Pons (tissue), 1 donor: ENCODE data around the gene LAMC3.
"Not testable (repeated sequence)": the region's sequence is repeated elsewhere in the genome, so short reads cannot be mapped to it uniquely, and the experiment has no call there.

Experiments used
- DNase-seq: peaks from one replicate; pipeline ENCODE4 v3.0.0-alpha.2; 2016; ENCODE audit warnings: low spot score

The LAMC3 gene

DNA sequence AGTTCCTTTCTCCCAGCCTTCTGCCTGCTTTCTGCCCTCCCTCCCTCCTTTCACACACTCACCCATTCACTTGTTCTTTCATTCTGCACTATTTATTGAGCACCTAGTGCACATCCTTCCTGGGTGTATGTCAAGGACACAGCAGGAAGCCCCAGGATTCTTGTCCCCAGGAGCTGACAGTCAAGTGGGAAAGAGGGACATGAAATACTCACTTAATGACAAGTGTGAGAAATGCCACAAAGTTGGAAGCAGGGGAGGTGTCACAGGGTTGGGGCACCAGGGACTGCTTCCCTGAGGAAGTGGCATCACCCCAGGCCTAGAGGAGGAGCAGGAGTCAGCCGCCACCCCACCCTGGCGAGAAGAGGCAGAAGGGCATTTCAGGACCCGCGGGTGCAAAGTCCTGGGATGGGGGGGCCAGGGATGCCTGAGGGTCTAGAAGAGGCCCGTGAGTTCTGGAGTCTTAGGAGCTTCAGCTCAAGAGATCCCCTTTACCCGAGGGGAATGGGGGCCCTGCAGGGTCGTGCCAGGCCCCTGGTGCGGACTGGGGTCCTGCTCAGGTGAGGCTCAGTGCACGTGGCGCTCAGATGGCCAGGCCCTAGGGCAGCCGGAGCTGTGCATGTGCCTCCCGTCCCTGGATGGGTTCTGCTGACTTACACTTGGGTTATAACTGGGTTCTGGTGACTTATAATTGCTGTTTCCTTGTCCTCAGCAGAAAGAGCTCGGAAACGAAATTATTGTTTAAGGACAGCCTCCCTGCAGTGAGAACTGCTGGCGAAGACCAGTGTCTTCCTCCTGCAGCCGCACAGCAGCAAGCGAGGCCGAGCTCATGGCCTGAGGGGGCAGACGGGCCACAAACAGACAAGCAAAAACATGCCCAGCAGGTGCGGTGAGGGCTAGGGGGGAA lies 16.9 kb upstream of the LAMC3 start:
- DNase-seq: no peak

DNA sequence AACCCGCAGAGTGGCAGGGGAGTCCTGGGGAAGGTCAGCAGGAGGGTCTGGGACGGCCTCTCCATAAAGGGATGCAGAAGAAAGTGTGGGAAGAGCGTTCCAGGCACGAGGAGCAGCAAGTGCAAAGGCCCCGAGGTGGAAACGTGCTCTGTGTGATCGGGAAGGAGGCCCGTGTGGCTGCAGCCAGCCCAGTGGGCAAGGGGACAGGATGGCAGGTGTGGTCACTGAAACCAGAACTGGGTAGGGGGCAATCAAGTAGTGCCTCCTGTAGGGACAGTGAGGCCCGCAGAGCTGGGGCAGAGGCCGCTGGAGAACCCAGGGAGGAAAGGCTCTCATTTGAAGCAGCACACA lies 16.3 kb upstream of the LAMC3 start:
- DNase-seq: no peak

DNA sequence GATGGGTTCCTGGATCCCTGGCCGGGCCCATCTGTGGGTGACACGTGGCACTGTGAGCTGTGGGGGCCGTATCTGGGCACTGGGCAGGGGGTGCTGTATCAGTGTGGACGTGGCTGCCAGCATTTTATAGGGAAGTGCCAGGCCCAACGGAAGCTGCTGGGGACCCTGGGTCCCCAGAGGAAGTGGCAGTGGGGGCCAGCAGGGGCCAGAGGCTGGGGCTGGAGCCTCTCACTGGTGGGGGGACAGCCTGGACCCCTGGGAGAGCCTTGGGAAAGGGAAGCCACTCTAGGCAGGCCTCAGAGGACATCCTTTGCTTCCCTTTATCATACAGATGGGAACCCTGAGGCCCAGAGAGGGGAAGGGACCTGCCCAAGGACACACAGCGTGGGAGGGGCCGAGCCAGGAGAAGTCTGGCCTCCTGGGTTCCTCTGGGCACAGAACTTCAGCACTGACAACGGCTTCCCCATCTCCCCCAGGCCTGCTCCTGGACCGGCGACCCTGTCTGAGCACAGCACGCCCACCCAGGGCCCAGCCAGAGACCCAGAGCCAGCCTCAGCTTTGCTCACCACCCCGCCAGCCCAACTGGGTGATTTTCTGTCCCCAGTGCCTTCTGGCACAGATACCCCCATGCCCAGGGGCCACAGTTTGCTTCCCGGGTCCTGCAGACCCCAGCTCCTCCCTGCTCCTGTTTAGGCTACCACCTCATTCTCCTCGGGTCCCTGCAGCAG lies 15.5 kb upstream of the LAMC3 start:
- no peak for DNase-seq

DNA sequence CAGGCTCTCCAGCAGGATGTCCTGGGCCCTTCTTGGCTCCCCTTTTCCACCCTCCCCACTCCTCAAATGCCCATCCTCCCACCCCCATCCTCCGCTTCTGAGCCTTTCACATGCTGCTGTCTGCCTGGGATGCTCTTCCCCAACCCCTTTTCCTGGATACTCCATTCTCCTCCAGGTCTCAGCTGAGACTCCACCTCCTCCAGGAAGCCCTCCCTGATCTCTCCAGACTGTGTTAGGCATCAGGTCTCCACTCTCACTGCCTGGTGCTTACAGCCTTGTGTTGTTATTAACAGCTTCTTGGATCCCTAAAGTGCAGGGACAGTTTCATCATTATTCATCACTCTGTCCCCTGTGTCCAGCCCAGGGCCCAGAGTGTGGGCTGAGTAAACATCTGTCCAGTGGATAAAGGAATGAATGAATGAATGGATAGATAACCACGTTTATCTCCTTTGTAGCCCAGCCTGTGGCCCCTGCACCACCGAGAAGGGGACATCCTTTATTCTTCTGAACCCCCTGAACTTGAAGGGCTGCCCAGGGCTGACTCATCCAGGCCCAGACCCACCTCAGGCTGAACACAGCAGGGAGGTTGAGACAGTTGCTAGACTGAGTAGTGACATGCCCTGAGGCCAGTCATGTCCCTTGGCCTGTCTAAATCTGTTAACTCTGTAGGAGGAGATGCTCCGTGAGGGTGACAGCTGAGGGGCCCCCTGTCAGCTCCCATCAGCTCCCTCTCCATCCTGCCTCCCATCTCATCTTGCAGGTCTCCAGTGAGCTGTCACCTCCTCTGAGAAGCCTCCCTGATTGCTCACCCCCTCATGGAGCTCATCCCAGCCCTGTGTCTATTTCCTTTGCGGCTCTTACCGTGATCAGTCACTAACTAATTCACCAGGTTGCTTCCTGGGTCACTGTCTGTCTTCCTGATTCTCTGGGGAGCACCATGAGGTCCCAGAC lies 14.6 kb upstream of the LAMC3 start:
- no peak for DNase-seq

DNA sequence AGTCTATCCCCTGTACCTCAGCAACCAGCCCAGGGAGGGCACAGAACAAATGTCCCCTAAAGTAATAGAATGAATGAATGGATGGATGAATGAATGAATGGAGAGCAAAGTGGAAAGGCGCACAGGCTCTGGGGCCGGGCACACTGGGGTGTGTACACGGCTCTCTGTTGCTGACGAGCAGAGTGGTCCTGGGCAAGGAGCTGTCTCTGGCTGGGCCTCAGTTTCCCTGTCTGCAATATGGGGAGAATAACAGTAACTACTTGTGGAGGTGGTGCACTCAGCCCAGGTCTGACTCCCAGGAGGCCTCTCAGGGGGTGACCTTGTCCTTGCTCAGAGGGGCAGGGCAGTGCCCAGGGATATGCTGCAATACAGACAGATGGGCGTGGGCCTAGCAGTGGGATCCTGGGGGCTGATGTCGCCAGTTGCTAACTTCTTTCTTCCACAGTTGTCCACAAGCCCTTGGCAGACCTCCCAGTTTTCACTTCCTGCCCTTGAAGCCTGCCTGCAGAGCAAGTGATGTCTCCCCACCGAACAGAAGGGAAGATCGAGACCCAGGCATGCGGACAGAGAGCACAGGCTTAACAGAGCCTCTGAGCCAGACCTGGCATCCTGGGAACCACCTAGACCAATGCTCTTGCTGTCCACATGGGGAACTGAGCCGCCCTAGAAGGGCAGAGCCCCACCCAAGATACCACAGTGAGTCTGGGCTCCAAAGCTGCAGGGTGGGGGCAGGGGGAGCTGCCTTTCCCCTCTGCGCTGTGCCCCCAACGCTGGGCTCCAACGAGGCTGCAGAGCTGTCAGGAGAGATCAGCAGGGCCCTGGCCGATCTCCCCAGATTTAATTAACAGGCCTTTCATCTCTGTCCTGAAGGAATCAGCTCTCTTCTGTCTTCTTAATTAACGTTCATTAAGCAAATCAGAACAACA lies 13.6 kb upstream of the LAMC3 start:
- peak; percentile 55 for DNase-seq

DNA sequence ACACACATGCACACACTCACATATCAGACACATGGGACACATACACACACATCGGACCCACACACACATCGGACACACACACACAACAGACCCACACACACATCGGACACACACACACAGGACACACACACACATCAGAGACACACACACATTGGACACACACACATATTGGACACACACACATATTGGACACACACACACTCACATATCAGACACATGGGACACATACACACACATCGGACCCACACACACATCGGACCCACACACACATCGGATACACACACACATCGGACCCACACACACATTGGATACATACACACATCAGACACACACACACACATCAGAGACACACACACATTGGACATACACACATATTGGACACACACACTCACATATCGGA lies 12.8 kb upstream of the LAMC3 start:
- DNase-seq: no peak

DNA sequence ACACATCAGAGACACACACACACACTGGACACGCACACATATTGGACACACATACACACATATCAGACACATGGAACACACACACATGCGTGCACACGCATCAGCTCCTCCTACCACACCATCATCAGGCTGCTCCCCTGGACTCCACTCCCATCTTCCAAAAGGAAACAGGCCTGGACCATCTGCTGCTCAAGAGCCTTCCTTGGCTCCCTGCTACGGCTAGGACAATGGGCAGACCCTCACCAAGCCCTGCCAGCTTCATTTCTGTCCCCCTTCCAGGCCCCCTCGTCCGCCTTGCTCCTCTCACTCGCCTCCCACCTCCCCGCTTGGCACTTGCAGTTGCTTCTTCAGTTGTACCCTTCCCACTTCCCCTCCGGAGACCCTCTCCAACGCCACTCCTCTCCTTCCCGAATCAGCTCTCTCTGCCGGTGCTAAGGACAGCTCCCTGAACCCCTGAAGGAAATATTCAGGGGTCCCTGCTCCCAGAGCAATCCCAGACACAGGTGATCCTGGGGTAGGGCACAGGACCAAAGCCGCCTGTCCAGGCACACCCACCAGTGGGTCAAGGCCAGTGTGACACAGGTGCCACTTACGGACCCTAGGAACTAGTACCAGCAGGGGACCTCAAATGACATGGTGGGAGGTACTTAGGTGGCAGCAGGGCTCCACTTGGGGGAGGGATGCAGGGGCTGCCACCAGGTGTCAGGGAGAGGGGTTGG lies 12.1 kb upstream of the LAMC3 start:
- no peak for DNase-seq

DNA sequence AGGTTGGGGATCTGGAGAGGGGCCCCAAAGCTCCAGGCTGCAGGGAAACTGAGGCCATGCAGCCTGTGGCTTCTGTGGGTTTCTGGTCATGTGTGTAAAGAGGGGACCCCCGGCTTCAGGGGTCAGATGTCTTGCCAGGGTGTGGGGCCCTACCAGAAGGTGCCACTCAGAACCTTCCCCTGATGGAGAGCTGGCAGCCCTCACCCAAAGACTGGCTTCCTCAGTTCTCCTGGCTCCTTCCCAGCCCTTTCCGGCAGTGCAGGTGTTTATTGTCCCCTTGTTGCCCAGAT lies 11.6 kb upstream of the LAMC3 start:
- DNase-seq: no peak

DNA sequence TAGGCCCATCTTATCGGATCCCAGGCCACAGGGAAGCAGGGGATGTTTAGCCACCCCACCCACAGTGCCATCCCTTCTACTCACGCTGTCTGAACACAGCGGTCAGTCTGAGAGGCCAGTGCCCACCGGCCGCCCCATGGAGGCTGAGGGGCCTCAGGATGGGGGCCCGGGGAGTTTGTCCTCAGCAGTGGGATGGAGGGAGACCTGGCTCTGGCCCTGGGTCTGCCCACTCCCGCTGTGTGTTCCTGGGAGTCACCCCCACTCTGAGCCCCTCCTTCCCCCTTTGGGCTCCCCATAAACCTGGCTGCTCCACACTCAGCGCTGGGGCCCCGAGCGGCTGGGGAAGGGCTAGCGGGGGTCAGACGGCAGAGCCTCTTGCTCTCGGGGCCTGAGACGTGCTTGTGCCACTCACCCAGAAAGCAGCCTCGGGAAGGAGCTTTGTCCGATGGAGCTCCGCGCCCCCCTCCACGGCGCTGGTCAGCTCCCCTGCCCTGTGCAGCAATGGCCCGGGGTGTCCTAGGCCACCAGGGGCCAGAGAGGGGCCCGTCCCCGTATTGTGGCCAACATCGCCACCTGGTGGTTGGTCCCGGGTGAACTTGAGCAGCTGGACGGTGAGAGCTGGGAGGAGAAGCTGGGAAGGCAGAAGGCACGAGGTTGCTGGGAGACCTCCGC lies 10.9 kb upstream of the LAMC3 start:
- peak; percentile 59 for DNase-seq

DNA sequence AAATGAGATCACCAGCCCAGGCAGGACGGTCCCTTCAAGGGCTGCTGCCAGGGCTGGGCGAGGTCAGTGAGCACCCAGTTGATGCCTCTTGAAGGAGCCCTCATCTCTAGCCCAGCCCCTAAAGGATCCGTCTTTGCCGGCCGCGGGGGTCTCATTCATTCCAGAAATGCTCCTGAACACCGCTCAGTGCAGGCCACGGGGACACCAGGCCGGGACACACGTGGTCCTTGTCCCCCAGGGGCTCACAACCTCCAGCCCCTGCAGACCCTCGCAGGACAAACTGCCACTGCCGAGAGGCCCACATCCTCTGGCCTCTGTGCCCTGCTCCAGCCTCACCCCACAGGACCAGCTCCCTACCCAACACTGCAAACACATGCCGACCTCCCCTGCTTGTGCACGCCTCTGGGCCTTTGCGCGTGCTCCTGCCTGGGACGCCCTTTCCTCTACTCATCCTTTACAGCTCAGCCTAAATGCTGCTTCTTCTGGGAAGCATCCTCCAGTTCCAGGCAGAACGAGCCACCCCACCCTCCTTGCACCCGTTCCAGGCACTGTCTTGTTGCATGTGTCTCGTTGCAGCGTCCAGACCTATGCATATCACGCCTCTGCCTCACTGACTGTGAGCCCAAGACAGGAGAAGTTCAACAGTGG lies 10.3 kb upstream of the LAMC3 start:
- no peak for DNase-seq

DNA sequence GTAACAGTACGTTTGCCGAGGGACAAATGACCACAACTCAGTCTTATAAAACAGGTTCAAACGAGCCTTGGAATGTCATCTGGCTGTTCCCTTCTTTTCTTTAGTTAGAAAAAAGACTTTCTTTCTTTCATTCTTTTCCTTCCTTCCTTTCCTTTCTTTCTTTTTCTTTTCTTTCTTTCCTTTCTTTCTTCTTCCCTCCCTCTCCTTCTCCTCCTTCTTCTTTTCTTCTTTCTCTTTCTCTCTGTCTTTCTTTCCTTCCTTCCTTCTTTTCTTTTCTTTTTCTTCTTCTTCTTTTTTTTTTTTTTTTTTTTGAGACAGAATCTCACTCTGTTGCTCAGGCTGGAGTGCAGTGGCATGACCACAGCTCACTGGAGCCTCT lies 9.7 kb upstream of the LAMC3 start:
- no peak for DNase-seq

DNA sequence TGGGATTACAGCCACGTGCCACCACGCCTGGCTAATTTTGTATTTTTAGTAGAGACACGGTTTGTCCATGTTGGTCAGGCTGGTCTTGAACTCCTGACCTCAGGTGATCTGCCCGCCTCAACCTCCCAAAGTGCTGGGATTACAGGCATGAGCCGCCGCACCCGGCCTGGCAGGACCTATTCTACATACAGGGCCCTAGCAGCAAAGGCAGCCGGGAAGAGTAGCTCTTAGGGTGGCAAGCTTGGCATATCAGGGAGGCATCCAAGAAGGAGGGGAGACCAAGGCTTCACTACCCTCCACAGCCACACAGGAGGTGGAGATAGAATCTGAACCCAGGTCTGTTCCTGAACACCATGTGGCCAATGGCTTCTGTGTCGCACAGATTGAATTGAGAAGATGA lies 8.4 kb upstream of the LAMC3 start:
- not testable (repeated sequence) for DNase-seq

DNA sequence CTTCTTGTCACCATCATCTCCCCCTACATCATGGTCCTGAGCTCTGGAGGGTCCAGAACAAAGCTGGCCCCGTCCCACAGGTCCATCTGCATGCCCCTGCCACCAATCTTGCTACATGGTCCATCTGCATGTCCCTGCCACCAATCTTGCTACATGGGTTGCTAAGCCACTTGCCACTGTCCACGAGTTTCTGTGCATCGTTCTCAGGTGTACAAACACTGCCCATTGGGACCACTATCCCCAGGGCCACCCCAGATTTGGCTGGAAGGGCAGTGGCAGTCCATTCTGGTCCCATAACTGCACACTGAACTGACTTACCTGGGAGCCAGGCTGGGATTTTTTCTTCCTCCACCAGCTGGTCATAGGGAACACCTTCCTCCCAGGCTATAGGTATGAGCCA lies 8.0 kb upstream of the LAMC3 start:
- DNase-seq: no peak

DNA sequence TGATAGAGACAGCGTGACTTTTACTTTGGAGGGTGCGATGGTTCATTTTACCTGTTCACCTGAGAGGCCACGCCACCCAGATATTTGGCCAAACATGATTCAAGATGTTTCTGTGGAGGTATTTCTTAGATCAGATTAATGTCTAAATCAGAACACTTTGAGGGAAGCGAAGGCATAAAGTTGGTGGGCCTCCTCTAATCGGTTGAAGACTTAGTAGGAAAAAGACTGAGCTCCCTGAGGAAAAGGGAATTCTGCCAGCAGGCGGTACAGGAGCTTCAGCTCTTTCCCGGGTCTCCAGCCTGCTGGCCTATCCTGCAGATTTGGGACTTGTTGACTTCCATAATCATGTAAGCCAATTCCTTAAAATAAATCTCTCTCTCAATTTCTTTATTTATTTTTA lies 7.0 kb upstream of the LAMC3 start:
- no peak for DNase-seq

DNA sequence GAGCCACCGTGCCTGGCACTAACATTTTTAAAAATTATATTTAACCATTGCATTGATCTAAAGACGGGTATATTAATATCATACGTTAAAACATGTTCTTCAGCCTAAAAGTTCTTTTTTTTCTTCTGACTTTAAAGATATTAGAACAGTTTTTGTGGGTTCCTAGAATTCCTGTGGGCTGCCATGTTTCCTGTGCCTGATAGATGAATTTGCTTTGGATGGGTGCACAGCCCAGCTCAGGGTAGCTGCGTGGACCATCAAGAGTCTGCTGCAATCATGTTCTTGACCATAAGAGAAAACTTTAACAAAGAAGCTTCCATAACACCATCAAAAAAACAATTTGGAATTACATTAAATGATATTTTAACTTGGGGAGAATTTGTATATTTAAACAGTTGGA lies 2.4 kb upstream of the LAMC3 start:
- no peak for DNase-seq

DNA sequence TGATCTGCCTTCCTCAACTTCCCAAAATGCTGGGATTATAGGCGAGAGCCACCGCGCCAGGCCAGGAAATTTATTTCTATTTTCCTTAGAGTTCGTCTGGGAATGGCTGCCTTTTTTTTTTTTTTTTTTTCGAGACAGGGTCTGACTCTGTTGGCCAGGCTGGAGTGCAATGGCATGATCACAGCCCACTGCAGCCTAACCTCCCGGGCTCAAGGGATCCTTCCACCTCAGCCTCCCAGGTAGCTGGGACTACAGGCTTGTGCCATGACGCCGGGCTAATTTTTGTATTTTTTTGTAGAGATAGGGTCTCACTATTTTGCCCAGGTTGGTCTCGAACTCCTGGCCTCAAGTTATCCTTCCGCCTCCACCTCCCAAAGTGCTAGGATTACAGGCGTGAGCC lies 888 bp upstream of the LAMC3 start:
- DNase-seq: no peak

DNA sequence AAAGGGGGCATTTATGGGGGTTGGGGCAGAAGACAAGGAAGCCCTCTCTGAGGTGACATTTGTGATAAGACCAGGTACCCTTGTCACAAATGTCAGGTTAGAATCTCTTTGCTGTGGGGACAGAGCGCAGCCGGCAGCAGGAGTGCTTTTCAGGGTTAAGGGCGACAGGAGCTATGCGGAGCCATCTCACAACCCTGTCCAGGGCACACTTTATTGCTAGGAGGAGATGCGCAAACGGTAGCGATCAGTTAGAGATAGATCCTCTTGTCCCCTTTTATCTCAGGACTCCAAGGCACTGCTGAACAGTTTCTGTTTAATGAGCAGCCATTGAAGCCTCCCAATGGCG lies 438 bp upstream of the LAMC3 start:
- no peak for DNase-seq

DNA sequence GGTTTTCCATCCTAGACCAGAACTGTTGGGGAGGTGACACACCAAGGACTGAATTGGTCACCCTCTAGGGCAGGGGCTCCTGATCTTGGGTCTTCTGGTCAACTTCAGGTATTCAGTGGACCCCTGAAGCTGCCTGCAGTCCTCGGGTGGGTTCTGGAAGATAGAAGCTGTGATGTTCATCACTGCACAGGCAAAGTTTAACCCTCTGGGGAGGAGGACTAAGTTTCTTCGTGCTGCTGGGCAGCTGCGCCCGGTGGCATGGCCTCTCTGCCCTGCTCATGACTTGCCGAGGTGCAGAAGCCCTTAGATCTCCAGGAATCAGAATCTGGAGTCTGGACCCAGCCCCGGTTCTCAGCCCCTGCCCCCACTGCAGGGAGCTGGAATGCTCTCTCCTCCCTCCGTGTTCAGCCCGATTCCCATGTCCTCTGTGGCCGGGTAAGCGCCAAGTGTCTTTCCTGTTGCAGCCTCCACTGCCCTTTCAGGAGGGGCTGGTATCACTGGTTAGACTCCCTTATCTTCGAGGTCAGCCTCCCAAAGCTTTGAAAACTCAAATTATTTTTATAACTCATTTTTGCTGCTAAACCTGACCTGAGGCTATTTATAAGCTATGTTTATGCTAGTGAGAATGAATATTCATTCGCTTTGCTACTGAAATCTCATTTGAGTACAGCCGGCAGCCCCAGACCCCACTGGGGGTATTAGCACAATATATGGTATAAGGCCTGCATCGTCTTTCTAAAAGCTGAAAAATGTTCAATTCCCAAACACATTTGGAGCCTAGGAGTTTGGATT lies 1.7 kb downstream of the LAMC3 start:
- no peak for DNase-seq
